SU-DHL-6 (cell line): ENCODE results near the gene PDE1A.

ENCODE experiments used
- EZH2phosphoT487 ChIP-seq: fragments of 200-600 bp; sonication (generic), shearing (Covaris generic); conservative IDR thresholded peaks from 2 replicates; pipeline ENCODE4 v1.6.1; 2018; ENCODE audit warnings: mild to moderate bottlenecking, antibody characterized with exemption, low read length, moderate library complexity, mixed read lengths
- TF ChIP-seq, protein P1 (sequence below): fragments of 200-600 bp; sonication (generic); IDR thresholded peaks from one replicate; pipeline ENCODE4 v1.5.1; 2017; ENCODE audit warnings: antibody characterized with exemption, mild to moderate bottlenecking, low read length, moderate library complexity; ENCODE audit not compliant: insufficient read depth, poor library complexity, severe bottlenecking

GRCh38 chr2:182167882-182168281 is 259.0 kb downstream of the PDE1A start:
- TF ChIP-seq, protein P1, sequence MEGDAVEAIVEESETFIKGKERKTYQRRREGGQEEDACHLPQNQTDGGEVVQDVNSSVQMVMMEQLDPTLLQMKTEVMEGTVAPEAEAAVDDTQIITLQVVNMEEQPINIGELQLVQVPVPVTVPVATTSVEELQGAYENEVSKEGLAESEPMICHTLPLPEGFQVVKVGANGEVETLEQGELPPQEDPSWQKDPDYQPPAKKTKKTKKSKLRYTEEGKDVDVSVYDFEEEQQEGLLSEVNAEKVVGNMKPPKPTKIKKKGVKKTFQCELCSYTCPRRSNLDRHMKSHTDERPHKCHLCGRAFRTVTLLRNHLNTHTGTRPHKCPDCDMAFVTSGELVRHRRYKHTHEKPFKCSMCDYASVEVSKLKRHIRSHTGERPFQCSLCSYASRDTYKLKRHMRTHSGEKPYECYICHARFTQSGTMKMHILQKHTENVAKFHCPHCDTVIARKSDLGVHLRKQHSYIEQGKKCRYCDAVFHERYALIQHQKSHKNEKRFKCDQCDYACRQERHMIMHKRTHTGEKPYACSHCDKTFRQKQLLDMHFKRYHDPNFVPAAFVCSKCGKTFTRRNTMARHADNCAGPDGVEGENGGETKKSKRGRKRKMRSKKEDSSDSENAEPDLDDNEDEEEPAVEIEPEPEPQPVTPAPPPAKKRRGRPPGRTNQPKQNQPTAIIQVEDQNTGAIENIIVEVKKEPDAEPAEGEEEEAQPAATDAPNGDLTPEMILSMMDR, result no peak
- TF ChIP-seq EZH2phosphoT487, result no peak
